DMS153 treated with DMSO at 0.1 percent for 48 hours (cell line): Measurements from ENCODE around the gene NCOA1.
A peak's percentile ranks its signal among the peaks of the same experiment; 100 is the strongest.
"Not testable (repeated sequence)": the region's sequence is repeated elsewhere in the genome, so short reads cannot be mapped to it uniquely, and the experiment has no call there.

Source experiments
- DNase-seq: peaks from one replicate; lab custom pipeline; 2025; ENCODE audit not compliant: unreplicated experiment; lab: John Stamatoyannopoulos, UW

The NCOA1 gene

DNA sequence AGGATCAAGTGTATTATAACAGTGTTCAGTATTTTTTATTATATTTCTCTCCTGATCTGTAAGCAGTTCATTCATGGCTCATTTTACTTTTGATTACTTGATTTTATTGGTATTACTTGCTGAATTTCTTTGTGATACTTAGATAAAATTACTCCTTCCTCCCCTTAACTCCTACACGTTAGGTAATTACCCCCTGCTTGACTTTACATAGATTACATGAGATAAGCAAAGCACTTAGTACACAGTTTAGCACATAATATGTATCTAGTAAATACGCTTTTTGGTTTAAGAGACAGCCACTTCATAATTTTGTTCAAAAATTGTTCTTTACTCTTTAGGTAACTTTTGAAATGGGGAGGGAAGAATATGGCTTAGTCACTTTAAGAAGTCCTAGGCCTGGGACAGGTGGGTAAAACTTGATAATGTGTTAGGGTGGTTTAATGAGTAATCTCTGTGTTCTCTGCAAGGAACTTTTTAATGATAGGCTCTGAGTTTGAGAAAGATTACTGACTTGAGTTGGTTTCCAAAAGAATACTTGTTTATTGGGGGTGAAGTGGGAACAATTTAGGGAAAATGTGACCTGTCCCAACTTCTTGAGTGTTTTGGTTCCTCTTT, 80.9 kb downstream of the NCOA1 start:
- no peak for DNase-seq

- DNase-seq: no peak
Measured at GRCh38 chr2:24576146-24576545, 85.1 kb downstream of the NCOA1 start.

GRCh38 chr2:24576617-24577016, 85.6 kb downstream of the NCOA1 start:
- DNase-seq: no peak

DNA sequence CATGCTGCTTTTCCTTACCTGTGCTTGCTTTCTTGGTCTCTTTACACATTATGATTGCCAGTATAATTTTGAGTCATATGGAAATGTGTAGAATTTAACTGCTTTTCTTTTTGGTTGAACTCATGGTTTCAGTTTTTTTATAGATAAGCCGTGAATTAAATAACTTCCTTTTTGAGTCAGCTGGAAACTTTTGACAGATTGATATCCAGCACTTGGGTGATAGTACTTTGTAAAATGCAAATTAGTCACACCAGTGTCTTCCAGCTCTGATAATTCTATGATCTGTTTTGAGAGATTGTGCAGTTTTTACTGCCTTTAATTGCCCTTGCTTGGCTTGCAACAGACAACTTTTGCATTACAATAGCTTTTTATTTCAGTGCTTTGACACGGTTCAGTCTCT, 86.4 kb downstream of the NCOA1 start:
- no peak for DNase-seq

DNA sequence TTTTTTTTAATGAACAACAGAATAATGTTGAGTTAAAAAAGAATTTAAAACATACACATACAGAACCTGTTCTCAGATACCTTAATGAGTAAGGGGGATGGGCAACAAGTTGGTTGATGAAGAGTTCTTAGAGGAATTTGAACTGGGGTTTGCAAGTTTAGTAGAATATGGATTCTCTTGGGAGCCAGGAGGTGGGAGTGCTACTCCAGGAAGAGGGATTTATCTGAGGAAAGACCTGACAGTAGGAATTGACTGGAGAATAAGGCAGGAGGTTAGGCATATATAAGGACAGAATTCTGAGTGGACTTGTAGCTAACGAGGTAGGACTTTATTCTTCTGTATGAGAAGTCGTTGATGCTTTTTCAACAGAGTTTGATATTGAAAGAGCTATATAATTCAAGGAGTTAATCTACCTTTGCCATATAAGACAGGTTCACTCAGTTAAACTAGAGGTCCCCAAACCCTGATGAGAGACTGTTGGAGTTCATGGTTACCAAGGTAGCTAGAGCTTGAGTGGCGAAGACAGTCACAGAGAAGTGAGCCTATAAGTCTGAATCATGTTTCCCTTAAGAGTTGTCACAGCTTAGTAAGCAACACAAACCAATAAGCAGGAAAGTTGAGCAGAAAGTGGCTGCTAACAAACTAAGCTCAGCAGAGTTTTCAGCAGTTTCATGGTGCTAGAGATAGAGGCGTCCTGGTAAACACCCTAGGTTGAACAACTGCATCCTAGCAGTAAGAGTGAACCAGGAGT, 88.2 kb downstream of the NCOA1 start:
- DNase-seq: no peak

DNA sequence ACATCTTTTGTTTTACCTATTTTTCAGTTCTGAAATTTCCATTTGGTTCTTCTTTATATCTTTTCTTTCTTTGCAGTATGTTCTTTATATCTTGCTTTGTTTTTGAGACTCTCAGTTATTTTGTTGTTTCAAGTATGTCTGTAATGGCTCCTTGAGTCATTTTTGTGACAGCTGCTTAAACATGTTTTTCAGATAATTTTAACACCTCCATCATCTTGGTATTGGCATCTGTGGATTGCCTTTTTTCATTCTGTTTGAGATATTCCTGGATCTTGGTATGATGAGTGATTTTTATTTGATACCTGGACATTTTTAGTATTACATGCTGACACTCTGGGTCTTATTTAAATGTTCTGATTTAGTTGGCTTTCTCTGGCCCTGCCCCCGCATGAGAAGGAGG, 89.5 kb downstream of the NCOA1 start:
- no peak for DNase-seq

- DNase-seq: not testable (repeated sequence)
Measured at GRCh38 chr2:24581971-24582370, 90.9 kb downstream of the NCOA1 start.

DNA sequence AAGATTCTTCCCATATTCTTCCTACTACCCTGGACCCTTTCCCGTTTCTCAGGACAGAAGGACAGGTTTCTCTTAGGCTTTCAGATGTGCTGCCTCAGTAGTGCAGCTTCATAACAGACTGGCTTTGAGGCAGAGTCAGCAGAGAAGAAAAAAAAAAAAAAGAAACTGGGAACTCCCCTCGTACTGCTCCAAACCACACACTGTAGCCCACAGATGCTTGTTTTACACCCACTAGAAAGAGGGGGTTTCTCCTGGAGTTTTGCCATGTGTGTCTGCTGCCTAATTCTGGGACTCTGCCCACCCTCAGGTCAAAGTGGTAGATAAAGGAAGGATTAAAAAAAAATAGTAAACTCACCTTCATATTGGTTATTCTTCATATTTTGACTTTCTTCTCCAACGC, 95.9 kb downstream of the NCOA1 start:
- no peak for DNase-seq

- no peak for DNase-seq
Measured at GRCh38 chr2:24588294-24588693, 97.2 kb downstream of the NCOA1 start.

DNA sequence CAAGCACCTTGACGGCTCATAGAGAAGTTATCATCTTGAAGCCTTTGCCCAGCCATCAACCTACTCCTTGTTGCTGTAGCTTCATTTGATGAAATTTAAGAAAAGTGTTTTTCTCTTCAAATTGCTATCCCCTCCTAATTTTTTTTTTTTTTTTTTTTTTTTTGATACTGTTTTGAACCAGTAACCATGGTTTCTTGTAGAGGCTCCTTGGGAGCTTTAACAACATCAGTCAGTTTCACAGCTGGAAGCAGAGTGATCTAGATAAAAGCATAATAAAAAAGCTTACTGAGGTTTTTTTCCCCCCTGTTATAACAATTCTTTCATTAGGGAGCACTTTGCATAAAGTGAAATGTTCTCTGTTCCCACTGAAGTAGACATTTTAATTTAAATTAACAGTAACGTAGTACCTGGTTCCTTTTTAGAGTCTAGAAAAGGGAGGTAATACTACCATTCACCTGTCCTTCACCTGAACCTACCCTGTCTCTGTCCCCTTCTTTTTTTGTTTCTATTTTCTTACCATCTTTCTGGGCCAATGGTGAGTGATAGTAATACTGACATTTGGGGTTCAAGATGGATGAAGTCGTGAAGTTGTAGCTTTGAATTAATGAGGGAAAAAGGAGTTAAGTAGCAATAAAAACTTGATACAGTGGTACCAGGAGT, 101.5 kb downstream of the NCOA1 start:
- no peak for DNase-seq

GRCh38 chr2:24594283-24594682, 103.2 kb downstream of the NCOA1 start:
- DNase-seq: no peak

- DNase-seq: no peak
Measured at GRCh38 chr2:24597181-24597870, 106.3 kb downstream of the NCOA1 start.

DNA sequence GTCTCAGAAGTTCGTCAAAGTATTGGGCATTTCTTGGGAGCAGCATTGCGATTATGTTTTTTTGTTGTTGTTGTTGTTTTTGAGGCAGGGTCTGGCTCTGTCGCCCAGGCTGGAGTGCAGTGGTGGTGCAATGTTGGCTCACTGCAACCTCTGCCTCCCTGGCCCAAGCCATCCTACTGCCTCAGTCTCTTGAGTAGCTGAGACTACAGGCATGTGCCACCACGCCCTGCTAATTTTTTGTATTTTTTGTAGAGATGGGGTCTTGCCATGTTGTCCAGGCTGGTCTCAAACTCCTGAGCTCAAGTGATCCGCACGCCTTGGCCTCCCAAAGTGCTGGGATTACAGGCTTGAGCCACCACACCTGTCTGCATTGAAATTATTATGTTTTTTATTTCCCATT, 109.1 kb downstream of the NCOA1 start:
- not testable (repeated sequence) for DNase-seq

GRCh38 chr2:24611631-24612030, 120.6 kb downstream of the NCOA1 start:
- DNase-seq: no peak

- peak; percentile 14 for DNase-seq
Measured at GRCh38 chr2:24613154-24613814, 122.2 kb downstream of the NCOA1 start.

- DNase-seq: no peak
Measured at GRCh38 chr2:24616616-24617015, 125.6 kb downstream of the NCOA1 start.

GRCh38 chr2:24617424-24617823, 126.4 kb downstream of the NCOA1 start:
- DNase-seq: no peak

- DNase-seq: no peak
Measured at GRCh38 chr2:24618144-24618543, 127.1 kb downstream of the NCOA1 start.

DNA sequence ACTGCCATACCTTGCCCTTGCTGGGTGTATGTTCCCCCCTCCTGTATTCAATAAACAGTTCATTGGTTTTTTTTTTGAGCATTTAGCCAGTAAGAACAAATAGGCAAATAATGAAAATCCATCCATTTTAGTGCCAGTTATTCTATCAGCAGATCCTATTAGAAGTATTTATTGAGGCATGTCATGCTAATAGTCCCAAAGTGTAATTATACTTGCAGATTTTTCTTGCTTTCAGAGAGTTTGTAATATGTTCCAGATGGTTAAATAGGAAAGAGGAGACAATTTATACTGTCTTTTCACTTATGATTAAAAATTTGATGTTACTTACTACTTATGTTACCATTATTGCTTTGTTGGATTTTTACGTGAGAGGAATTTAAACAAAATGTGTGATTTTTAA, 127.6 kb downstream of the NCOA1 start:
- no peak for DNase-seq

GRCh38 chr2:24620936-24621335, 129.9 kb downstream of the NCOA1 start:
- DNase-seq: no peak
